ACHN (cell line): ENCODE measurements around the gene KLHDC7B.
"Not testable (repeated sequence)": the region's sequence is repeated elsewhere in the genome, so short reads cannot be mapped to it uniquely, and the experiment has no call there.

Experiments used
- DNase-seq: peaks from one replicate; pipeline ENCODE4 v3.0.0-alpha.2; 2015
- in situ Hi-C: cut with HindIII; loops from 2 replicates; pipeline ENCODE4 v1.10.0; 2017; ENCODE audit warnings: low sequenced_read_pairs, low pct_ligation_motif_present, low pct_unique_long_range_greater_than_20kb

Gene KLHDC7B

GRCh38 chr22:50516068-50516467 lies 29.6 kb upstream of the KLHDC7B start:
- in situ Hi-C loops, result no loop called here
- no peak for DNase-seq

GRCh38 chr22:50516891-50517290 lies 28.8 kb upstream of the KLHDC7B start:
- in situ Hi-C loops, result no loop called here
- DNase-seq, result no peak

- no peak for DNase-seq
- in situ Hi-C loops, result no loop called here
These were observed 28.0 kb upstream of the KLHDC7B start for GRCh38 chr22:50517495-50518260.

GRCh38 chr22:50518606-50519005 lies 27.1 kb upstream of the KLHDC7B start:
- in situ Hi-C loops, result no loop called here
- no peak for DNase-seq

GRCh38 chr22:50519151-50519550 lies 26.5 kb upstream of the KLHDC7B start:
- in situ Hi-C loops, result no loop called here
- DNase-seq, result no peak

- in situ Hi-C loops, DNase-seq: not testable (repeated sequence)
These were observed 25.5 kb upstream of the KLHDC7B start for GRCh38 chr22:50520184-50520583.

GRCh38 chr22:50520826-50521453 lies 24.8 kb upstream of the KLHDC7B start:
- in situ Hi-C loops, result no loop called here
- DNase-seq, result no peak

GRCh38 chr22:50521710-50522109 lies 24.0 kb upstream of the KLHDC7B start:
- in situ Hi-C loops, result no loop called here
- DNase-seq, result no peak

- no peak for DNase-seq
- in situ Hi-C loops, result no loop called here
These were observed 23.4 kb upstream of the KLHDC7B start for GRCh38 chr22:50522208-50522805.

GRCh38 chr22:50522806-50523438 lies 22.8 kb upstream of the KLHDC7B start:
- no peak for DNase-seq
- in situ Hi-C loops, result no loop called here

GRCh38 chr22:50523458-50523805 lies 22.3 kb upstream of the KLHDC7B start:
- no peak for DNase-seq
- in situ Hi-C loops, result no loop called here

GRCh38 chr22:50523806-50524675 lies 21.7 kb upstream of the KLHDC7B start:
- DNase-seq, result no peak
- in situ Hi-C loops, result no loop called here

GRCh38 chr22:50524676-50525103 lies 21.0 kb upstream of the KLHDC7B start:
- DNase-seq, result no peak
- in situ Hi-C loops, result no loop called here

GRCh38 chr22:50525104-50525857 lies 20.4 kb upstream of the KLHDC7B start, which contains the start of gene SCO2:
TSS of gene SCO2 (minus strand) at chr22:50525598. CDS start at chr22:50524411, 1,187 bp downstream.
- in situ Hi-C loops, result no loop called here
- DNase-seq, result peak; percentile 91

- in situ Hi-C loops, result no loop called here
- no peak for DNase-seq
These were observed 19.9 kb upstream of the KLHDC7B start for GRCh38 chr22:50525858-50526107.

- in situ Hi-C loops, result no loop called here
- peak; percentile 62 for DNase-seq
These were observed 19.4 kb upstream of the KLHDC7B start for GRCh38 chr22:50526108-50526833.
